Smooth muscle cell of the brain vasculature (primary cell): ENCODE data around the gene NECTIN2.
"Not testable (repeated sequence)": the region's sequence is repeated elsewhere in the genome, so short reads cannot be mapped to it uniquely, and the experiment has no call there.

ENCODE experiments used
- DNase-seq: peaks from one replicate; pipeline ENCODE4 v3.0.0-alpha.2; 2012; ENCODE audit warnings: low read depth, low spot score

Gene NECTIN2

GRCh38 chr19:44884566-44884965 lies 38.5 kb downstream of the NECTIN2 start:
- no peak for DNase-seq

- no peak for DNase-seq
Measured at GRCh38 chr19:44886141-44886540, 40.0 kb downstream of the NECTIN2 start.

GRCh38 chr19:44887648-44888047 lies 41.6 kb downstream of the NECTIN2 start:
- DNase-seq, result no peak

- not testable (repeated sequence) for DNase-seq
Measured at GRCh38 chr19:44888335-44888734, 42.2 kb downstream of the NECTIN2 start.

- no peak for DNase-seq
Measured at GRCh38 chr19:44889830-44890365, 43.8 kb downstream of the NECTIN2 start.

GRCh38 chr19:44890366-44891015 lies 44.4 kb downstream of the NECTIN2 start:
- peak; percentile 99 for DNase-seq

- DNase-seq, result no peak
Measured at GRCh38 chr19:44891016-44891882, 45.2 kb downstream of the NECTIN2 start, which contains the start of gene TOMM40. Gene TOMM40, plus strand, starts transcription at chr19:44891254. Its CDS starts 162 bp downstream, at chr19:44891416.

- DNase-seq, result no peak
Measured at GRCh38 chr19:44892932-44893331, 46.8 kb downstream of the NECTIN2 start.

- no peak for DNase-seq
Measured at GRCh38 chr19:44893332-44894051, 47.4 kb downstream of the NECTIN2 start.

- DNase-seq, result no peak
Measured at GRCh38 chr19:44894052-44894400, 47.9 kb downstream of the NECTIN2 start.

GRCh38 chr19:44894946-44895345 lies 48.8 kb downstream of the NECTIN2 start:
- DNase-seq, result no peak

GRCh38 chr19:44897835-44898234 lies 51.7 kb downstream of the NECTIN2 start:
- no peak for DNase-seq

- no peak for DNase-seq
Measured at GRCh38 chr19:44900328-44901244, 54.5 kb downstream of the NECTIN2 start.

GRCh38 chr19:44903216-44903601 lies 57.1 kb downstream of the NECTIN2 start:
- DNase-seq, result no peak

- no peak for DNase-seq
Measured at GRCh38 chr19:44903602-44904425, 57.7 kb downstream of the NECTIN2 start.

- DNase-seq, result no peak
Measured at GRCh38 chr19:44904426-44904994, 58.4 kb downstream of the NECTIN2 start.

- DNase-seq, result no peak
Measured at GRCh38 chr19:44905437-44906160, 59.5 kb downstream of the NECTIN2 start, which contains the start of gene APOE. Gene APOE, plus strand, starts transcription at chr19:44905796. Its CDS starts 829 bp downstream, at chr19:44906625.

GRCh38 chr19:44907613-44908012 lies 61.5 kb downstream of the NECTIN2 start:
- DNase-seq, result no peak
